Eye (tissue), 1 donor: ENCODE results near the gene STAT3.
"Not testable (repeated sequence)": the region's sequence is repeated elsewhere in the genome, so short reads cannot be mapped to it uniquely, and the experiment has no call there.

Source experiments
- DNase-seq: peaks from one replicate; pipeline ENCODE4 v3.0.0-alpha.2; 2015

The STAT3 gene

DNA sequence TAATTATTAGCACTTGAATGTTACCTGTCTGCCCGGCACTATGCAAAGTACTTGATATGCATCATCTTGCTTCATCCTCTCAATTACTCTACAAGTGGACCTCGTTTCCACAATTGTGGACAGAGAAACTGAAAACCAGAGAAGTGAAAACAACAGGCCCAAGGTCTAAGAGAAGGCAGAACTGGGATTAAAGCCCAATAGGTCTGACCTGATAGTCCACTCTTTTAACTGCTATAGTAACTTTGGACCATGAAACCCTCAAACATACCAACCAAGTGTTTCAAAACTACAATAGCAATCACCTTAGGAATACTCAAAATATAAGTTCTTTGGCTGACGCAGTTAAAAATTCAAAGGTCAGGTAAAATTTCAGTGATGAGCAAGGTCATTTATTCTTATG lies 7.3 kb downstream of the STAT3 start:
- DNase-seq = no peak

DNA sequence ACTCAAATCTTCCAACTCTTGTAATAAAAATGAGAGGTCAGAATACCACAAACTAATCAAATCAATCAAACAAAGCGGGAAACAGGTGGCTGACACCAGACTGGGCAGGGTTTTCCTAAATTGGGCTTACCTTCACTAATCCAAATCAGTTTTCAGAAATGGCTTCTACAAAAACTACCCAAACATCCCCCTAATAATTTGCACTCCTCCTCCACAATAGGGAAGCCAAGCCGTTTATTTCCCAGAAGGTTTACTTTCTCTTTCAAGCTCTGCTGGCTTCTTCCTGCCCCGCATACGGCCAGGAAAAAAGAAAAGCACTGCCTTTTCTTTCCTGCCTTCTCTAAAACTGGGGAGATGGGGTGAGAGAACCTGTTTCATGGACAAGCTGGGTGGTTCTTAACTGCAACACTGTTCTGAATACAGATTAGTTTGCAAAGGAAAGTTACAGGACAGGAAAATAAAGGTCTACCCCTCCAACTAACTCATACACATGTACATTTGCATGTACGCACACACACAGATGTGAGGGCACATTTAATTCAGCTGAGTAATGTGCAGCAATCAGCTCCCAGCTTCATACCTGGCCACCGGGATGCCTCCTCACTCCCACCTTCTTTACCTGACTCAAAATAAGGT lies 9.2 kb downstream of the STAT3 start:
- DNase-seq = peak; percentile 25

DNA sequence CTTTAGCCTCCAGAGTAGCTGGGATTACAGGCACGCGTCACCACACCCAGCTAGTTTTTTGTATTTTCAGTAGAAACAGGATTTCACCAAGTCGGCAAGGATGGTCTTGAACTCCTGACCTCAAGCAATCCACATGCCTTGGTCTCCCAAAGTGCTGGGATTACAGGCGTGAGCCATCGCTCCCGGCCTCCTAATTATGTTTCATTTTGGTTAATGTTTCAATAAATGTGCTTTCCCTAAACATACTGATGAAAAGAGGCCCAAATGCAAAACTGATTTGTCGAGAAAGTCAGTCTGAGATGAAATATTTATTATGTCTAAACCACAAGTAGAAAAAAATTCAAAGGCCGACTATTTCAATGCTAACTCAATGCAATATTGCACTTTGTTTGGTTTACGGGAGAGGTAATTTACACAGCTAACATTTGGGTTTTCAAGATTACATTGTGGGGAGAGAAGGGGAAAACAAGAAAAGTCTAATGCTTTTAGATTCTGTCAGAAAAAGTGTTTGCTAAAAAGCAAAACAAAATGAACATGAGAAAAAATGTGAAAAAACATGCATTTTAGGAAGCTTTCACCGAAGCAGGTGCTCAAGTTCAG lies 9.8 kb downstream of the STAT3 start:
- no peak for DNase-seq

DNA sequence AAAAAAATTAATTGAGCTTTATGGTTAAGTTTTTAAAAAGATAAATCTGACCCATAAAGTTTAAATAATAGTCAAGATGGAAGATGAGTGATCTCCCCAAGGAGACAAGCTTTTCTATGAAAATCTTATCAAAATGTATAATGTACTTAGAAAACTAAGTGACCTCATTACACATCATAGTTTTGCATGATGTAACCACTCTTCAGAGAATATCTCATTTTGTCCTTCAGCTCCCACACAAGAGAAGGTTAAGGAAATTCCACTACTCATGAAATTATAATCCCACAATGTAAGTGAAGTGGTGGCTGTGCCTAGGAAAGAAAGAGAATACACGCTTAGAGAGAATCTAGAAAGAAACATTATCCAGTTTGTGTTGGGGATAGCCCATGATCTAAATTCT lies 14.3 kb downstream of the STAT3 start:
- no peak for DNase-seq

DNA sequence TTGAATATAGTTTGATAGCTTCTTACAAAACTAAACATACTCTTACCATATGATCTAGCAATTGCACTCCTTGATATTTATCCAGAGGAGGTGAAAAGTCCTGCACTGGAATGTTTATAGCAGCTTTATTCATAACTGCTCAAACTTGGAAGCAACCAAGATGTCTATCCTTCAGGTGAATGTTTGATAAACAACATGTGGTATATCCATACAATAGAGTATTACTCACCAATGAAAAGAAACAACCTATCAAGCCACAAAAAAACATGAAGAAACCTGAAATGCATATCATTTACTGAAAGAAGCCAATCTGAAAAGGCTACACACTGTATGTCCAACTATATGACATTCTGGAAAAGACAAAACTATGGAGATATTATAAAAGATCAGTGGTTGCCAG lies 16.1 kb downstream of the STAT3 start:
- DNase-seq = no peak

DNA sequence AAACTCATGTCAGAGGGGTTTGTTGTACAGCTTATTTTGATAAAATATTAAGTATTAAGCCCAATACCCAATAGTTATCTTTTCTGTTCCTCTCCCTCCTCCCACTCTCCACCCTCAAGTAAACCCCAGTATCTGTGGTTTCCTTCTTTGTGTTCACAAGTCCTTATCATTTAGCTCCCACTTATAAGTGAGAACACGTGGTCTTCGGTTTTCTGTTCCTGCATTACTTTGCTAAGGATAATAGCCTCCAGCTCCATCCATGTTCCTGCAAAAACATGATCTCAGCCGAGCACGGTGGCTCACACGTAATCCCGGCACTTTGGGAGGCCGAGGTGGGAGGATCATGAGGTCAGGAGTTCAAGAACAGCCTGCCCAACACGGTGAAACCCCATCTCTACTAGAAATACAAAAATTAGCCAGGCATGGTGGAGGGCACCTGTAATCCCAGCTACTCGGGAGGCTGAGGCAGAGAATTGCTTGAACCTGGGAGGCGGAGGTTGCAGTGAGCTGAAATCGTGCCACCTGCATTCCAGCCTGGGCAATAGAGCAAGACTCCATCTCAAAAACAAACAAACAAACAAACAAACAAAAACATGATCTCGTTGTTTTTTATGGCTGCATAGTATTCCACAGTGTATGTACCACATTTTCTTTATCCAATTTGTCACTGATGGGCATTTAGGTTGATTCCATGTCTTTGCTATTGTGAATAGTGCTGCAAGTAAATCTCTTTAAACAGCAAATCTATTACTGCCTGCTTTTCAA lies 19.3 kb downstream of the STAT3 start:
- not testable (repeated sequence) for DNase-seq

DNA sequence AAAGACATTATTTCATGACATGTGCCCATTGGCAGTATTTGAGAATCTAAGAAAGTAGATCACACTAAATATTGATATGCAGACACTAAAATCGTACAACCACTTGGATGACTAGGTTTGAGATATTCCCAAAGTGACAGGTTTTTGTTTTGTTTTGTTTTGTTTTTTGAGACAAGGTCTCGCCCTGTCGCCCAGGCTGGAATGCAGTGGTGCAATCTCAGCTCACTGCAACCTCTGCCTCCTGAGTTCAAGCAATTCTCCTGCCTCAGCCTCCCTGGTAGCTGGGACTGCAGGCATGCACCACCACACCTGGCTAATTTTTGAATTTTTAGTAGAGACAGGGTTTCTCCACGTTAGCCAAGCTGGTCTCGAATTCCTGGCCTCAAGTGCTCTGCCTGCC lies 19.9 kb downstream of the STAT3 start:
- not testable (repeated sequence) for DNase-seq

DNA sequence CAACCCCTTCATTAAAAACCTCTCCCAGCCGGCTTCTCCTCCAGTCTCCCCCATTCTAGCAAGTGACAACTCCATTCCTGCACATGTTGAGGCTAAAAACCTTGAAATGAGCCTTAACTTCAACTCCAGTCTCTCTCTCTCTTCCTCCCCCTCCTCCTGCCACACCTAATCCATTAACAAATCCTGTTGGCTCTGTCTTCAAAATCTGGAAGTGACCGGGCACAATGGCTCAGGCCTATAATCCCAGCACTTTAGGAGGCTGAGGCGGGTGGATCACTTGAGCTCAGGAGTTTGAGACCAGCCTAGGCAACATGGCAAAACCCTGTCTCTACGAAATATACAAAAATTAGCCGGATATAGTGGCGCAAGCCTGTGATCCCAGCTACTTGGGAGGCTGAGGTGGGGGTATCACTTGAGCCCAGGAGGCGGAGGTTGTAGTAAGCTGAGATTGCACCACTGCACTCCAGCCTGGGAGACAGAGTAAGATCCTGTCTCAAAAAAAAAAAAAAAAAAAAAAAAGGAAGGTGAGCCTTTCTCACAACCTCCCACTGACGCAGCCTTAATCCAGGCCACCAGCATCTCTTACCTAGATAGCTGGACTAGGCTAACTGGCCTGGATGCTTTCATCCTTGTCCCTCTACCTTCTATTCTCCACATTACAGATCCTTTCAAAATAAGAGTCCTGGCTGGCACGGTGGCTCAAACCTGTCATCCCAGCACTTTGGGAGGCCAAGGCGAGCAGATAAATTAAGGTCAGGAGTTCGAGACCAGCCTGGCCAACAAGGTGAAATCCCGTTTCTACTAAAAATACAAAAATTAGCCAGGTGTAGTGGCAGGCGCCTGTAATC lies 21.8 kb downstream of the STAT3 start:
- not testable (repeated sequence) for DNase-seq

DNA sequence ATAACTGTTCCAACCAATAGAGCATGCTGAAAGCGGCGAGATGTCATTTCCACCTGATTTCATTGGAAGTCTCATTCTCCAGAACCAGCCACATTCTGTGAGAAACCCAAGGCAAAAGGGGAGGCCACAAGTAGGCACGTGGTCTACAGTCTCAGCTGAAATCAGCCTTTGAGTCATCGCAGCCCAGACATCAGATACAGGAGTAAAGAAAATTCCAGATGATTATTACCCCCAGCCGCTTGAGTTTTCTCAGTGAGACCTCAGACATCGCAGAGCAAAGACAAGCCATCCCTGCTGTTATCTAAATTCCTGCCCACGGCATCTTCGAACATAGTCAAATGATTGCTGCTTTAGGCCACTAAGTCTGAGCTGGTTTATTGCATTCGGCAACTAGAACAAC lies 23.1 kb downstream of the STAT3 start:
- no peak for DNase-seq

DNA sequence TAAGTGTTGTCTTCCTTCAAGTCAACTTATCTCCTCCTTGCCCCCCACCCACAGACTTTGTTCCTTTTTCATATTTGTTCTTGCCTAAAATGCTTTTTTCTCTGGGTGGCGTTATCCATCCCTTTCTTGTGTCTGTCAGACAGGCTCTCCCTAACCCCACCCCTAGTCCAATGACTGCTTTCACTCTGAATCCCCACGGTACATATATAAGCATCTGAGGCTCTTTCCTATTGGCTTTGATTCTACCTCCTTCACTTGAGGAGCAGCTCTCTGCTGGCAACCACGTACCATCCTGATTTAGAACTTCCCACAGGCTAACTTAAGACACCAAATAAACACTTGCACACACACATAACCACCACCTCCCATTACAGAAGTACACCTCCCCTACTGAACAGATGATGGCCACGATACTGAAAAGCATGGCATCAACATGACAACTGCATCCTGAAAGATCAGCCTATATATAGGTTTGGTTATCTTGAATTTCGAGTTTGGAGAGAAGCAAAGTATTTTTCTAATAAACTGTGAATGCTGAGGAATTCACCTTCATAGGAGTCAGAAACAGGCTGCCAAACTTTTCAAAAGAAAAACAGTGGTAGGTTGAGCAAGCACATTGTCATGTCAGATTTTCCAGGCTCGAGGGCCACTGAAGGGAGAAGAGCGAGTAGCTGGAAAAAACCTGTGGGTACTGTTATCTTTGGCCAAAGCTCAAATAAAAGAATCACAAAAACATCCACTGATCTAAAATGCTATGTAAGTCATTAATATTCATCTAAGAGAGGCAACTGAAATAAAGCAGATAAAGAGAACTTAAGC lies 24.3 kb downstream of the STAT3 start:
- DNase-seq = no peak

DNA sequence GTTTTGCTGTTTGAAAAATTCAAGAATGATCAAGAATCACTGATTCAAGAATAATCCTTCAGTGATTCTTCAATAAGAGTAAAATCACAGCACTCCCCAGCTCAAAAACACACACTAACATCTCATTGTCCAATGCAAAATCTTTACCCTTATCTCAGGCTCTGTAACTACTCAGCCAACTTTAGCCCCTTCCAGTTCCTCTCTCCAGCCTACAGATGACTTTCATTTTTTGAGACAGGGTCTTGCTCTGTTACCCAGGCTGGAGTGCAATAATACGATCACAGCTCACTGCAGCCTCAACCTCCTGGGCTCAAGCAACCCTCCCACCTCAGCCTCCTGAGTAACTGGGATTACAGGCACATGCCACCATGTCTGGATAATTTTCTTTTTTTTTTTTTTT lies 25.0 kb downstream of the STAT3 start:
- DNase-seq = no peak

DNA sequence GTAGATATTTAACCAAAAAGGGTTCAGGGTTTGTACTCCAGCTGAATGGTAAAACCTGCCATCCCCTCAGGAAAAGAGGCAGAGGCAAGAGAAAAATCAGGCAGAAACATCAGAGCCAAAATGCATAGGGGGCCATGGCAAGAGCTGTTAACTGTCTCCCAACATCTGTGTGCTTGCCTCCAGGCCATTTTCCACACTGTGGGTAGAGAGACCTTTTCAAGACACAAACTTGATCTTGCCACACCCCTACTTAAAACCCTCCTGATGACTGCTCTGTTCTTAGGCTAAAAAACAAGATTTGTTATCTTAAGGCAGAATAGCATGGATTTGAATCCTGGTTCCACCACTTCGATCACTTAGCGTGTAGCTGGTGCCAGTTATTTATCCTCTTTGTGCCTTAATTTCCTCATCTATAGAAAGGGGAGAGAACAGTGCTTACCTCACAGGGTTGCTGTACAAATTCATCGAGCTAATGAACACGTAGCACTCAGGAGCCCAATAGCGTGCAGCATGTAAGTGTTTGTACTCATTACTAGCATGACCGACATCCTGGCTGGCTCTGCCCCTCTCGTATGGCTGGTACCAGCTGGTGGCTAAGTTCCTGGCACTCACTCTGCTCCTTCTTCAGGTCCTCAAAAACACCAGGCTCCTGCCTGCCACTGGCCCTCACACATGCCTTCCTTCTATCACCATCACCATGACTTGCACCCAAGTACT lies 25.8 kb downstream of the STAT3 start:
- no peak for DNase-seq

DNA sequence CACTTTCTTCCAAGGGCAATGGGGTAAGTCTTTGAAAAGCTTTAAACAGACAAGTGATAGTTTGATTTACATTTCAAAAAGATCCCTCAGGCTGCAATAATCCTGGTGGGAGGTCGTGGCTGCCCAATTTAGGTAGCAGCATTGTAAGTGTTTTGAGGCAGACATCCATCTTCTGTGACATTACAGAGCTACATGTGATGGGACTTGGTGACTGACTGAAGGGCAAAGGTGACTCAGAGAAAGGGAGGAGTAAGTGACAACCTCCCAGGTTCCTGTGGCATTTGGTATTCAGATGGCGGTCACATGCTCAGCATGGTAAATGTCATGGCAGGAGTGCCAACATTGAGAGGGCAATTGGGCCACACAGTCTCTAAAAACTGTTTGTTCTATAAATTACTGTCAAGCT lies 26.5 kb downstream of the STAT3 start:
- DNase-seq = no peak

DNA sequence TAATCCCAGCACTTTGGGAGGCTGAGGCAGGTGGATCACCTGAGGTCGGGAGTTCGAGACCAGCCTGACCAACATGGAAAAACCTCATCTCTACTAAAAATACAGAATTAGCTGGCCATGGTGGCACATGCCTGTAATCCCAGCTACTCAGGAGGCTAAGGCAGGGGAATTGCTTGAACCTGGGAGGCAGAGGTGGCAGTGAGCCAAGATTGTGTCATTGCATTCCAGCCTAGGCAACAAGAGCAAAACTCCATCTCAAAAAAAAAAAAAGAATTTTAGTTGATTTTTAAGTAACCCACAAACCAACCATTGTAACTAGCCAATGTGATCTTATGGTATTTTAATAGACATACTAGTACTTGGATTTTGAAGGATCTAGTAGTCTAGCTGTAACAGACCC lies 27.9 kb downstream of the STAT3 start:
- not testable (repeated sequence) for DNase-seq

DNA sequence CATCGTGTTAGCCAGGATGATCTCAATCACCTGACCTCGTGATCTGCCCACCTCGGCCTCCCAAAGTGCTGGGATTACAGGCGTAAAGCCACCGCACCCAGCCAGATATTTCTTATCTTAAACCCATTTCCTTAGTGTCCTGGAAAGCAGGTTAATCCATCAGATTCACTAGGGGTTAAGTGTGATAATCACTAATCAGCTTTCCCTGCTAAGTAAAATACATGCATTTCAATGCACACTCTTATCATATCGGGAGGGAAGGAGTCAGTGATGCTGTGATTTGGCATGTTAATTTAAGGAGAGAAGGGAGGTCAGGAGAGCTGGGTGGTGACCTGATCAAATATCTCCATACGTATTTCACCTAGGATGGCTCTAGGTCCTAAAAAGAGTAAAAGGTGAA lies 29.1 kb downstream of the STAT3 start:
- DNase-seq = no peak

DNA sequence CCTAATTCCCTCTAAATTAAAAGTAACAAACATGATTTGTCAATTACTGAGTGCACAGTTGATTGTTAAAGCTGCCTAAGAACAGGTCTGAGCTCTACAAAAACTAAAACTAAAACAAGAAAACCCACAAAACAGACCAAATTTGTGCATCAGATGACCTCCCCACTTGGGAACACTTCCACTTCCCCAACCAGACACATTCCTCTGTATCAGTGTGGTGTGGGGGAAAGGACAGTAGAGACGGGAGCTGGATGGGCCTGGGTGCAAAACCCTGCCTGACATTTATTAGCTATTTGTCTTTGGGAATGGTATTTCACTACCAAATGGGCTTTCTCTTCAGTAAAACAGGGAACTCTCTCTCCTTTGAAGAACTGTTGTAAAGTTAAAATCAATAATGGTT lies 29.8 kb downstream of the STAT3 start:
- no peak for DNase-seq

DNA sequence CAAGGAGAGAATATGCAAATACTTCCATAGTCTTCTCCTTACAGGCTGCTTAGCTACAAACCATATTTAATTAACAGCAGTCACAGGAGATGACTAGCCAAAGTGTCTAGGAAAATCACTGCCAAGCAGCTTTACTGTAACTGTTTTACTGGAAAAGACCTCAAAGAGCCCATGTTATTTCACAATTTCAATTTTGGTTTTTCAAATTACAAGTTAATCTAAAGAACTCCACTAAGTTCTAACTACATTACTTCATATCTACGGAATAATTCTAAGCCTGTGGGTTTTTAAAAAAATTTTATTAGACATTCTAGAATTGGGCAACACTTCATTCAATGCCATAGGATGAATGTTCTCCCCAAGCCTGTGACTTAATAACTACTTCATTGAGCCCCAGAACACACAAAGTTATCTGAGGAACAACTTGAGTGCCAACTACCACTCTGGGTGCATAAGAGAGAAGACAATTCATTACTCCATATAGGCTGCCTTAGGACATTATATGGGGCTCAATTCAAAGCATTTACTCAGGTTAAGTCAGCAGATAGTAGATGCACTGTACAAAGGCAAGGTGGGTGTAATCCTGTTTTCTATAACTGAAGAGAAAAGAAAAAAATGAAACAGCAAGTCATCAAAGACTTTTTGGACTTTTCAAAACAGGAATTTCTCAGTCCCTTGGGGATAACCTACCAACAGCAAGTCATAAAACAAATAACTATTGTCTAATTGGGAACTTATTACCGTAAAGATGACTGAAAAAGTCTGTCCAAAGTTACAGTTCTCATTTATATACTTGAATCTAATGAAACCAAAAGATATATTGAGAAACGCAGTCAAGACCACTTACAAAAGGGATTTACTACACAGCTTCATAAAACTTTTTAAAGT lies 33.0 kb downstream of the STAT3 start:
- DNase-seq = no peak

DNA sequence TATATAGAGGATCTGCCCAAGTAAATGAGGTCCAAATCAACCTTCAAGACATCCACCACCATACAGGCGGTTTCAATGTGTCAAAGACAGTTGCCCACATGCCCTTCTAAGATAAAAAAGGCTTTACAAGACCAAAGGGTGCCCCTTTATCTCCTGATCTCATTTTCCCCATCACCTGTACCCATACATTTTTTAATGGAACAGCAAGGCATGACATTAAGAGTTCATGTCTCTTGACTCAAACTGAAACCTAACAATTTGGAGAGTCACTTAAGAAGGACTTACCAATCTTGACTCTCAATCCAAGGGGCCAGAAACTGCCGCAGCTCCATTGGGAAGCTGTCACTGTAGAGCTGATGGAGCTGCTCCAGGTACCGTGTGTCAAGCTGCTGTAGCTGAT lies 40.1 kb downstream of the STAT3 start:
- no peak for DNase-seq

DNA sequence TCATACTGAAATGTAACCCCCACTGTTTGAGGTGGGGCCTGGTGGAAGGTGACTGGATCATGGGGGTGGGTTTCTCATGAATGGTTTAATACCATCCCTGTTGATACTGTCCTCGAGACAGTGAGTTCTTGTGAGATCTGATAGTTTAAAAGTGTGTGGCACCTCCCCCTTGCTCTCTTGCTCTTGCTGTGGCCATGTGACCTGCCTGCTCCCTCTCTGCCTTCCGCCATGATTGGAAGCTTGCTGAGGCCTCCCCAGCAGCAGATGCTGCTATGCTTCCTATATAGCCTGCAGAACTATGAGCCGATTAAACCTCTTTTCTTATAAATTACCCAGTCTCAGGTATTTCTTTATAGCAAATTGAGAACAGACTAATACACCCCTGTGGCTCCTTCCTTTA lies 40.6 kb downstream of the STAT3 start:
- no peak for DNase-seq

DNA sequence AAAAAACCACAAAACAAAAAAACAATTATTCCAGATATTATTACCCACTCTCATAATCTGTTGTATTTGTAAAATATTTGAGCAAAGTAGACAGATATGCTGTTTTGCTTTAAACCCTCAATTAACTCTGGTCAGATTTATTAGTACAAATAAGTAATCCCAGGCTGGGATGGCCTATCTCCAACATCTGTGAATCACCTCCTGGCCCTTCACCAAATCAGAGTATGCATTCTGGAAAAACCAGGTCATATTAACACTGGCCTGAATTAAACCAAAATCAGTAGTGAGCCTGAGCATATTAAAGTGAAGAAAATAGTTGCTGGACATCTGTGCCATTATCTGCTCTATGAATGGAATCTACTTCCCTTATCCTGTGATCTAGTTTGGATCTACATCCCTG lies 41.0 kb downstream of the STAT3 start:
- no peak for DNase-seq

DNA sequence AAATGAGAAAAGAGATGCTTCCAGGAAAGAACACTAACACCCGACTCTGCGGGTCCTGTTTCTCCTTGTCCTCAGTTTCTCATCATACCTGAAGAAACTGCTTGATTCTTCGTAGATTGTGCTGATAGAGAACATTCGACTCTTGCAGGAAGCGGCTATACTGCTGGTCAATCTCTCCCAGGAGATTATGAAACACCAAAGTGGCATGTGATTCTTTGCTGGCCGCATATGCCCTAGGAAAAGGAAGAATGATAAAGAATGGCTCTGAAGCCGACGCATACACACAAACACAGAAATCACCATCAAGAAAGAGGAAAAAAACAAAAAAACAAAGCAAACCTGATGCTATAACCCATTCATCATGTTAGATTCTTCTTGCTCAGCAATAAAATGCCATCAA lies 41.8 kb downstream of the STAT3 start:
- DNase-seq = no peak
